SK-N-SH treated with all-trans-retinoic acid at 6 μM for 48 hours (cell line): Measurements from ENCODE around the gene FAR2.

Experiments
- ARNTL ChIP-seq: fragments of 450-650 bp; formaldehyde crosslinking; IDR thresholded peaks from 2 replicates; pipeline ENCODE4 v1.5.0; 2020; ENCODE audit warnings: low read depth, mild to moderate bottlenecking, moderate library complexity, borderline replicate concordance
- CSDC2 ChIP-seq: fragments of 250-450 bp; sonication (Bioruptor Pico); IDR thresholded peaks from 2 replicates; pipeline ENCODE4 v1.5.0; 2020; ENCODE audit warnings: mild to moderate bottlenecking, moderate library complexity
- PPARA ChIP-seq: fragments of 250-450 bp; sonication (Bioruptor Pico); IDR thresholded peaks from 2 replicates; pipeline ENCODE4 v1.5.0; 2020; ENCODE audit warnings: mild to moderate bottlenecking, borderline replicate concordance
- RARB ChIP-seq: fragments of 250-450 bp; sonication (Bioruptor Pico); IDR thresholded peaks from 2 replicates; pipeline ENCODE4 v1.8.0; 2021; ENCODE audit warnings: mild to moderate bottlenecking, moderate library complexity
- SNAI2 ChIP-seq: fragments of 250-450 bp; sonication (Bioruptor Pico); IDR thresholded peaks from 2 replicates; pipeline ENCODE4 v1.5.0; 2020; ENCODE audit warnings: mild to moderate bottlenecking, moderate library complexity
- TCF4 ChIP-seq: fragments of 250-450 bp; sonication (Bioruptor Pico); IDR thresholded peaks from 2 replicates; pipeline ENCODE4 v1.8.0; 2021; ENCODE audit warnings: mild to moderate bottlenecking, moderate library complexity, borderline replicate concordance
- TOX ChIP-seq: fragments of 250-450 bp; sonication (Bioruptor Pico); IDR thresholded peaks from 2 replicates; pipeline ENCODE4 v1.8.0; 2021; ENCODE audit warnings: mild to moderate bottlenecking, moderate library complexity, borderline replicate concordance
- ZFP3 ChIP-seq: fragments of 250-450 bp; sonication (Bioruptor Pico); IDR thresholded peaks from 2 replicates; pipeline ENCODE4 v1.5.0; 2020; ENCODE audit warnings: mild to moderate bottlenecking, moderate library complexity
- ZNF565 ChIP-seq: fragments of 450-650 bp; formaldehyde crosslinking; conservative IDR thresholded peaks from 2 replicates; pipeline ENCODE4 v1.5.0; 2020; ENCODE audit warnings: low read depth, mild to moderate bottlenecking, moderate library complexity
- ZNF70 ChIP-seq: fragments of 450-650 bp; formaldehyde crosslinking; IDR thresholded peaks from 2 replicates; pipeline ENCODE4 v1.5.0; 2020; ENCODE audit warnings: mild to moderate bottlenecking, moderate library complexity
- ZNF8 ChIP-seq: fragments of 450-650 bp; formaldehyde crosslinking; IDR thresholded peaks from 2 replicates; pipeline ENCODE4 v1.5.0; 2020; ENCODE audit warnings: mild to moderate bottlenecking, moderate library complexity
- TF ChIP-seq, protein P1 (sequence below): fragments of 250-450 bp; sonication (Bioruptor Pico); IDR thresholded peaks from 2 replicates; pipeline ENCODE4 v1.5.1; 2020; ENCODE audit warnings: low read depth, mild to moderate bottlenecking, moderate library complexity
- TF ChIP-seq, protein P2 (sequence below): fragments of 250-450 bp; sonication (Bioruptor Pico); IDR thresholded peaks from 2 replicates; pipeline ENCODE4 v1.8.0; 2021; ENCODE audit warnings: low read depth, mild to moderate bottlenecking, moderate library complexity, borderline replicate concordance
- TF ChIP-seq, protein P3 (sequence below): fragments of 250-450 bp; sonication (Bioruptor Pico); IDR thresholded peaks from 2 replicates; pipeline ENCODE4 v1.8.0; 2020; ENCODE audit warnings: mild to moderate bottlenecking, moderate library complexity, borderline replicate concordance

DNA sequence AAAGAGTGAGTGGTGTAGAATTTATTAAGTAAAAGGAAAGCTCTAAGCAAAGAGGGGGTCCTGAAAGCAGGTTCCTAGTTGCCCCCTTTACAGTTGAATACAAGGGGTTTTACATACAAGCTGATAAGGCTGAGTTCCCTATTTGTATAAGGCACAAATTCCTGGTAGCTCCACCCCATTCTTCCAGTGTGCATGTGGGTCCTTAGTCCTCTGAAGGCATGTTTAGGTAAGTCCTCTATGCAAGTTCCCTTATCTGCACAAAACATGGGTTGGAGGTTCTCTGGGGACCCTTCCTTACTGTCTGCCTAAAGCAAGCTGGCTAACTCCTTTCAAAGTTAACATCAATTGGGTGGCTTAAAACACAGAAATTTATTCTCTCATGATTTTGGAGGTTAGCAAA, 2.9 kb upstream of the FAR2 start:
- no peak for TF ChIP-seq CSDC2
- no peak for TF ChIP-seq SNAI2 (CRISPR knock-in tag)
- no peak for TF ChIP-seq PPARA (CRISPR knock-in tag)
- TF ChIP-seq TOX, result no peak
- no peak for TF ChIP-seq ZFP3 (CRISPR knock-in tag)
- TF ChIP-seq RARB, result no peak
- no peak for TF ChIP-seq ZNF8 (CRISPR knock-in tag)
- TF ChIP-seq ARNTL (CRISPR knock-in tag), result no peak
- TF ChIP-seq TCF4 (CRISPR knock-in tag), result no peak
- TF ChIP-seq, protein P1, sequence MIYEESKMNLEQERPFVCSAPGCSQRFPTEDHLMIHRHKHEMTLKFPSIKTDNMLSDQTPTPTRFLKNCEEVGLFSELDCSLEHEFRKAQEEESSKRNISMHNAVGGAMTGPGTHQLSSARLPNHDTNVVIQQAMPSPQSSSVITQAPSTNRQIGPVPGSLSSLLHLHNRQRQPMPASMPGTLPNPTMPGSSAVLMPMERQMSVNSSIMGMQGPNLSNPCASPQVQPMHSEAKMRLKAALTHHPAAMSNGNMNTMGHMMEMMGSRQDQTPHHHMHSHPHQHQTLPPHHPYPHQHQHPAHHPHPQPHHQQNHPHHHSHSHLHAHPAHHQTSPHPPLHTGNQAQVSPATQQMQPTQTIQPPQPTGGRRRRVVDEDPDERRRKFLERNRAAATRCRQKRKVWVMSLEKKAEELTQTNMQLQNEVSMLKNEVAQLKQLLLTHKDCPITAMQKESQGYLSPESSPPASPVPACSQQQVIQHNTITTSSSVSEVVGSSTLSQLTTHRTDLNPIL (CRISPR knock-in tag), result no peak
- TF ChIP-seq, protein P2, sequence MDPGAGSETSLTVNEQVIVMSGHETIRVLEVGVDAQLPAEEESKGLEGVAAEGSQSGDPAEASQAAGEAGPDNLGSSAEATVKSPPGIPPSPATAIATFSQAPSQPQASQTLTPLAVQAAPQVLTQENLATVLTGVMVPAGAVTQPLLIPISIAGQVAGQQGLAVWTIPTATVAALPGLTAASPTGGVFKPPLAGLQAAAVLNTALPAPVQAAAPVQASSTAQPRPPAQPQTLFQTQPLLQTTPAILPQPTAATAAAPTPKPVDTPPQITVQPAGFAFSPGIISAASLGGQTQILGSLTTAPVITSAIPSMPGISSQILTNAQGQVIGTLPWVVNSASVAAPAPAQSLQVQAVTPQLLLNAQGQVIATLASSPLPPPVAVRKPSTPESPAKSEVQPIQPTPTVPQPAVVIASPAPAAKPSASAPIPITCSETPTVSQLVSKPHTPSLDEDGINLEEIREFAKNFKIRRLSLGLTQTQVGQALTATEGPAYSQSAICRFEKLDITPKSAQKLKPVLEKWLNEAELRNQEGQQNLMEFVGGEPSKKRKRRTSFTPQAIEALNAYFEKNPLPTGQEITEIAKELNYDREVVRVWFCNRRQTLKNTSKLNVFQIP, result no peak
- no peak for TF ChIP-seq ZNF70 (CRISPR knock-in tag)
- TF ChIP-seq, protein P3, sequence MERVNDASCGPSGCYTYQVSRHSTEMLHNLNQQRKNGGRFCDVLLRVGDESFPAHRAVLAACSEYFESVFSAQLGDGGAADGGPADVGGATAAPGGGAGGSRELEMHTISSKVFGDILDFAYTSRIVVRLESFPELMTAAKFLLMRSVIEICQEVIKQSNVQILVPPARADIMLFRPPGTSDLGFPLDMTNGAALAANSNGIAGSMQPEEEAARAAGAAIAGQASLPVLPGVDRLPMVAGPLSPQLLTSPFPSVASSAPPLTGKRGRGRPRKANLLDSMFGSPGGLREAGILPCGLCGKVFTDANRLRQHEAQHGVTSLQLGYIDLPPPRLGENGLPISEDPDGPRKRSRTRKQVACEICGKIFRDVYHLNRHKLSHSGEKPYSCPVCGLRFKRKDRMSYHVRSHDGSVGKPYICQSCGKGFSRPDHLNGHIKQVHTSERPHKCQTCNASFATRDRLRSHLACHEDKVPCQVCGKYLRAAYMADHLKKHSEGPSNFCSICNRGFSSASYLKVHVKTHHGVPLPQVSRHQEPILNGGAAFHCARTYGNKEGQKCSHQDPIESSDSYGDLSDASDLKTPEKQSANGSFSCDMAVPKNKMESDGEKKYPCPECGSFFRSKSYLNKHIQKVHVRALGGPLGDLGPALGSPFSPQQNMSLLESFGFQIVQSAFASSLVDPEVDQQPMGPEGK (CRISPR knock-in tag), result no peak
- TF ChIP-seq ZNF565 (CRISPR knock-in tag), result no peak
